Loucy (cell line): Measurements from ENCODE around the gene USP2.

Experiments
- EZH2phosphoT487 ChIP-seq: fragments of 200-600 bp; IDR thresholded peaks from 2 replicates; pipeline ENCODE4 v1.6.1; 2018; ENCODE audit warnings: antibody characterized with exemption, mild to moderate bottlenecking, moderate library complexity, borderline replicate concordance
- TF ChIP-seq, protein P1 (sequence below): fragments of 200-600 bp; sonication (generic); conservative IDR thresholded peaks from 2 replicates; pipeline ENCODE4 v1.5.1; 2014; ENCODE audit warnings: mild to moderate bottlenecking, antibody characterized with exemption, low read length

DNA sequence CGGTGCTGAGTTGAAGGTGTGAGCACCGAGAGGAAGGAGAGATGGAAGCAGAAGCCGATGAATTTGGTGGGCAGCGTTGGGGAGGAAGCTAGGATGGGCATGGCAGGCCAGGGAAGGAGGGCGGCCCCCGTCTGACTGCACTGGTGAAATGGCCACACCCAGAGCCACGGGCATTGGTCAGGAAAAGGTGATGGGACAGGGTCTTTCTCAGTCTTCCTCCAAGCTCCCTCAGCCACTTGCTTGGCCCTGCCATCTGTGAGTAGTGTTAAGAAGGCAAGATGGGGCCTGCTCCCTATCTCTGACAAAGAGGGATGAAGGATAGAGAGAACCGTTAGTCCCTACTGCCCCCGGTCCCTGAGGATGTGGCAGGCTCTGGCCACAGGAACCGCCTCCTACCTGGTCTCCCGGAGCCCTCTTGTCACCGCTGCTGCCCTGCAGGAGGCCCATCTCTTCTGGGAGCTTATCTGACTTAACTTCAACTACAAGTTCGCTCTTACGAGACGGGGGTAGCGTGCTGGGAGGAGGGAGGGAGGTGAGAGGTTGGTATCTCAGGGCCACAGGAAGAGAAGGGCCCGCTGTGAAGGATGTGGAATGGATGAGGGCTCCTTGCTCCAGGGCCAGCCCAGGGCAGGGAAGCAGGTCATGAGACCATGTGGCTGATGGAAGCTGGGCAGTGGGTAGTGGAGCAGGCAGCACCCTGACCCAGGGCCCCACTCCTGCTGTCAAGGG is 71.4 kb downstream of the USP2 start:
- TF ChIP-seq, protein P1, sequence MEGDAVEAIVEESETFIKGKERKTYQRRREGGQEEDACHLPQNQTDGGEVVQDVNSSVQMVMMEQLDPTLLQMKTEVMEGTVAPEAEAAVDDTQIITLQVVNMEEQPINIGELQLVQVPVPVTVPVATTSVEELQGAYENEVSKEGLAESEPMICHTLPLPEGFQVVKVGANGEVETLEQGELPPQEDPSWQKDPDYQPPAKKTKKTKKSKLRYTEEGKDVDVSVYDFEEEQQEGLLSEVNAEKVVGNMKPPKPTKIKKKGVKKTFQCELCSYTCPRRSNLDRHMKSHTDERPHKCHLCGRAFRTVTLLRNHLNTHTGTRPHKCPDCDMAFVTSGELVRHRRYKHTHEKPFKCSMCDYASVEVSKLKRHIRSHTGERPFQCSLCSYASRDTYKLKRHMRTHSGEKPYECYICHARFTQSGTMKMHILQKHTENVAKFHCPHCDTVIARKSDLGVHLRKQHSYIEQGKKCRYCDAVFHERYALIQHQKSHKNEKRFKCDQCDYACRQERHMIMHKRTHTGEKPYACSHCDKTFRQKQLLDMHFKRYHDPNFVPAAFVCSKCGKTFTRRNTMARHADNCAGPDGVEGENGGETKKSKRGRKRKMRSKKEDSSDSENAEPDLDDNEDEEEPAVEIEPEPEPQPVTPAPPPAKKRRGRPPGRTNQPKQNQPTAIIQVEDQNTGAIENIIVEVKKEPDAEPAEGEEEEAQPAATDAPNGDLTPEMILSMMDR = no peak
- no peak for TF ChIP-seq EZH2phosphoT487
